Breast epithelium (tissue), 3 donors: ENCODE results near the gene RAD51.

Source experiments
- CTCF ChIP-seq, 3 donors: fragments of 450-650 bp; IDR thresholded peaks; one replicate each; pipeline ENCODE4 v1.5.1; 2016 to 2017; ENCODE audit warnings: antibody characterized with exemption in 3 of 3, mild to moderate bottlenecking in 3 of 3, moderate library complexity in 3 of 3
- POLR2A ChIP-seq: fragments of 450-650 bp; IDR thresholded peaks from one replicate; pipeline ENCODE4 v1.6.1; 2016; ENCODE audit warnings: antibody characterized with exemption, mild to moderate bottlenecking, moderate library complexity
- POLR2AphosphoS5 ChIP-seq, 3 donors: sonication (generic); formaldehyde crosslinking; IDR thresholded peaks; one replicate each; pipeline ENCODE4 v1.6.1; 2017; ENCODE audit warnings: antibody characterized with exemption in 3 of 3

- TF ChIP-seq CTCF (IDR thresholded peaks at IDR 0.05) = no peak
- no peak for TF ChIP-seq POLR2A
- TF ChIP-seq POLR2AphosphoS5 (IDR thresholded peaks at IDR 0.05) = no peak
Measured at GRCh38 chr15:40771242-40771641, 76.3 kb downstream of the RAD51 start.
